Suprapubic skin (tissue), 4 donors: ENCODE measurements around the gene EVA1A. TPM values are rescaled to one million over a fixed set of nuclear protein-coding genes. Genes with fewer than 3 reads are reported as not detected.

Experiments used
- DNase-seq, 2 donors: peaks; one replicate each; pipeline ENCODE4 v3.0.0-alpha.2; 2019; ENCODE audit warnings: low spot score in 2 of 2
- H3K27ac ChIP-seq: fragments of 200-600 bp; sonication (generic); one replicate; pipeline ENCODE4 v1.5.1; 2019
- H3K27me3 ChIP-seq: fragments of 200-600 bp; sonication (generic); one replicate; pipeline ENCODE4 v1.5.1; 2019
- H3K36me3 ChIP-seq: fragments of 200-600 bp; sonication (generic); one replicate; pipeline ENCODE4 v1.5.1; 2019
- H3K4me1 ChIP-seq: fragments of 200-600 bp; sonication (generic); one replicate; pipeline ENCODE4 v1.5.1; 2019
- H3K4me3 ChIP-seq: fragments of 200-600 bp; sonication (generic); one replicate; pipeline ENCODE4 v1.5.1; 2019; ENCODE audit warnings: mild to moderate bottlenecking
- H3K9me3 ChIP-seq: fragments of 200-600 bp; sonication (generic); one replicate; pipeline ENCODE4 v1.5.1; 2019
- CTCF ChIP-seq, 2 donors: fragments of 200-600 bp in 1 of 2; fragments of 450-650 bp in 1 of 2; sonication (generic) in 1 of 2; IDR thresholded peaks; one replicate each; pipeline ENCODE4 v1.5.1; 2016 to 2019; ENCODE audit warnings: antibody characterized with exemption in 2 of 2, mild to moderate bottlenecking in 1 of 2, moderate library complexity in 1 of 2
- EP300 ChIP-seq: sonication (generic); formaldehyde crosslinking; IDR thresholded peaks from one replicate; pipeline ENCODE4 v1.6.1; 2017; ENCODE audit warnings: antibody characterized with exemption
- POLR2A ChIP-seq, 2 donors: fragments of 450-650 bp; IDR thresholded peaks; one replicate each; pipeline ENCODE4 v1.6.1; 2017; ENCODE audit warnings: antibody characterized with exemption in 2 of 2, mild to moderate bottlenecking in 2 of 2, moderate library complexity in 2 of 2
- POLR2AphosphoS5 ChIP-seq, 3 donors: sonication (generic); formaldehyde crosslinking; IDR thresholded peaks; one replicate each; pipeline ENCODE4 v1.6.1; 2017; ENCODE audit warnings: antibody characterized with exemption in 3 of 3
- WGBS: methylation state at CpG from one replicate; pipeline ENCODE4 v1.1.5; 2018; 5-methylcytosine and 5-hydroxymethylcytosine counted together
- total RNA-seq, 4 donors: library from RNA; depleted of rRNA; stranded (reverse); fragments of >200 nt; gene quantifications; one replicate each; pipeline ENCODE4 v1.1.0, GENCODE V29; 2016

The EVA1A gene
- total RNA-seq, 4 donors from 2014 or later: 5.7 to 11.4 (median 7.9) TPM

- Histone ChIP-seq H3K27me3 (no peaks in the 10 kb centered on the region), H3K4me3 (no peak overlapping the region), H3K4me1 (no peaks in the 10 kb centered on the region), H3K9me3 (no peaks in the 10 kb centered on the region), H3K36me3 (no peaks in the 10 kb centered on the region), H3K27ac (no peak overlapping the region)
- no peak for DNase-seq
- WGBS: 96% methylated on average over 7 of the region's 7 CpGs
- TF ChIP-seq POLR2A (IDR thresholded peaks at IDR 0.05) (no peak), POLR2AphosphoS5 (IDR thresholded peaks at IDR 0.05) (no peak), EP300 (no peak), CTCF (IDR thresholded peaks at IDR 0.05) (no peak)
Measured at GRCh38 chr2:75515584-75516368, 45.0 kb downstream of the EVA1A start.

- Histone ChIP-seq H3K4me3 (no peak overlapping the region), H3K36me3 (no peaks in the 10 kb centered on the region), H3K27me3 (no peaks in the 10 kb centered on the region), H3K27ac (no peak overlapping the region), H3K4me1 (no peaks in the 10 kb centered on the region), H3K9me3 (no peaks in the 10 kb centered on the region)
- TF ChIP-seq POLR2AphosphoS5 (IDR thresholded peaks at IDR 0.05) (no peak), POLR2A (IDR thresholded peaks at IDR 0.05) (no peak), EP300 (no peak), CTCF (IDR thresholded peaks at IDR 0.05) (no peak)
- no peak for DNase-seq
- 74% methylated on average over 4 of the region's 4 CpGs for WGBS
Measured at GRCh38 chr2:75513616-75514170, 47.0 kb downstream of the EVA1A start.

- H3K4me1 ChIP-seq: no peaks in the 10 kb centered on the region
- H3K36me3 ChIP-seq: no peaks in the 10 kb centered on the region
- no peak overlapping the region for H3K4me3 ChIP-seq
- H3K9me3 ChIP-seq: no peaks in the 10 kb centered on the region
- DNase-seq: no peak
- H3K27me3 ChIP-seq: no peaks in the 10 kb centered on the region
- TF ChIP-seq CTCF (IDR thresholded peaks at IDR 0.05): no peak
- TF ChIP-seq EP300: no peak
- no peak for TF ChIP-seq POLR2A (IDR thresholded peaks at IDR 0.05)
- no peak for TF ChIP-seq POLR2AphosphoS5 (IDR thresholded peaks at IDR 0.05)
- H3K27ac ChIP-seq: no peak overlapping the region
Measured at GRCh38 chr2:75512455-75513212, 48.1 kb downstream of the EVA1A start.

- Histone ChIP-seq H3K4me3 (no peak overlapping the region), H3K9me3 (no peaks in the 10 kb centered on the region), H3K27ac (no peak overlapping the region), H3K27me3 (no peaks in the 10 kb centered on the region), H3K4me1 (no peaks in the 10 kb centered on the region), H3K36me3 (no peaks in the 10 kb centered on the region)
- TF ChIP-seq CTCF (IDR thresholded peaks at IDR 0.05): no peak
- no peak for TF ChIP-seq EP300
- TF ChIP-seq POLR2AphosphoS5 (IDR thresholded peaks at IDR 0.05): no peak
- TF ChIP-seq POLR2A (IDR thresholded peaks at IDR 0.05): no peak
- WGBS: 53% methylated on average over 1 of the region's 1 CpG
- no peak for DNase-seq
Measured at GRCh38 chr2:75506101-75506697, 54.5 kb downstream of the EVA1A start.

- Histone ChIP-seq H3K4me3 (no peak overlapping the region), H3K27me3 (no peaks in the 10 kb centered on the region), H3K4me1 (no peaks in the 10 kb centered on the region), H3K36me3 (no peaks in the 10 kb centered on the region), H3K9me3 (no peaks in the 10 kb centered on the region), H3K27ac (no peak overlapping the region)
- WGBS: 79% methylated on average over 5 of the region's 5 CpGs
- no peak for TF ChIP-seq CTCF (IDR thresholded peaks at IDR 0.05)
- TF ChIP-seq POLR2AphosphoS5 (IDR thresholded peaks at IDR 0.05): no peak
- TF ChIP-seq EP300: no peak
- no peak for TF ChIP-seq POLR2A (IDR thresholded peaks at IDR 0.05)
- no peak for DNase-seq
Measured at GRCh38 chr2:75505012-75505411, 55.7 kb downstream of the EVA1A start.
